Measurements from ENCODE around the gene MAN1A2.

Gene MAN1A2

GRCh38 chr1:117371441-117372151 is 4.3 kb downstream of the MAN1A2 start:
- POLR2A ChIA-PET: no interaction called here
- CTCF ChIA-PET: interaction anchor here (0.6 kb wide), 1 partner anchor 20 kb away, joined by 5 read pairs; no protein-coding TSS in a partner anchor

DNA sequence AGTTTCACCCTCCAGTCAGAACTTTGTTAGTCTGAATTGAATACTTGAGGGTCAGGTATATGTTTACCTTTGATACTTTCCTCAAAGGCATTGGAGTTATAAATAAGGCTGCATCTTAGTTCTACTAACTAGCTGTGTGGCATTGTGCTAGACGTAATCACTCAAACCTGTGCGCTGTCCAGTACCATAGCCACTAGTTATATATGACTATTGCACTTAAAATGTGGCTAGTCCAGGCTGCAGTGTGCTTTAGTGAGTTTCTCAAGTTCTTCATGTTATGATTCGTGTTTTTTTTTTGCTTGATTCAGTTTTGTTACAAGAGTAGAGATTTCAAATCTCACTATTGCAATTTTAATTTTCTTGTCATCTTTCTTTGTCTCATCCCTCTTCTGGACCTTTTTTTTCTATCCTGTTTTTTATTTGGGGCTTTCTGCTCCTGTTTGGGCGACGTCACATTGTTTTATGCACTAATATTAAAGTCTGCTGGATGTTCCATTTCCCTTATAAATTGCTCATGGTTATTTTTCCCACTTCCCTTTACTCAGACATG is 5.7 kb downstream of the MAN1A2 start:
- Histone ChIP-seq H3K27ac (ENCODE audit: extremely low read depth, low read depth, low read length) (no peak overlapping the region), H3K4me1 (ENCODE audit: control insufficient read depth, insufficient read depth, low read length) (0 out of 2 replicates have a peak, but pooled peaks cover 3% of the 10 kb centered on the region), H3K4me3 (ENCODE audit: low read depth, low read length) (no peak overlapping the region), H3K36me3 (ENCODE audit: control insufficient read depth in 2 of 2, insufficient read depth in 1 of 2, low read length in 2 of 2) (no peaks in the 10 kb centered on the region), H3K9me3 (ENCODE audit: control insufficient read depth, insufficient read depth, low read depth, low read length) (no peaks in the 10 kb centered on the region)
- CTCF ChIA-PET: no interaction called here
- TF ChIP-seq REST (tag by site-specific recombination; IDR thresholded peaks at IDR 0.05): peak; percentile 76
- peak; percentile 88; the same call in 1 of the 2 replicates for TF ChIP-seq MZF1 (tag by site-specific recombination; IDR thresholded peaks at IDR 0.05; ENCODE audit: borderline replicate concordance)
- no peak for TF ChIP-seq BCL11A (tag by site-specific recombination; IDR thresholded peaks at IDR 0.05; ENCODE audit: low read depth)
- TF ChIP-seq ZNF121 (tag by site-specific recombination; IDR thresholded peaks at IDR 0.05): no peak
- TF ChIP-seq SETDB1 (IDR thresholded peaks at IDR 0.05; ENCODE audit: insufficient read length, low read length): peak; percentile 56
- POLR2A ChIA-PET: no interaction called here

More at GRCh38 chr1:117371441-117372151, 4.3 kb downstream of the MAN1A2 start:
- no peak for TF ChIP-seq ZEB2 (tag by site-specific recombination; IDR thresholded peaks at IDR 0.05)
- TF ChIP-seq YY2 (tag by site-specific recombination; IDR thresholded peaks at IDR 0.05): no peak
- no peak for TF ChIP-seq ZNF792 (tag by site-specific recombination; IDR thresholded peaks at IDR 0.05)
- TF ChIP-seq, protein P1, sequence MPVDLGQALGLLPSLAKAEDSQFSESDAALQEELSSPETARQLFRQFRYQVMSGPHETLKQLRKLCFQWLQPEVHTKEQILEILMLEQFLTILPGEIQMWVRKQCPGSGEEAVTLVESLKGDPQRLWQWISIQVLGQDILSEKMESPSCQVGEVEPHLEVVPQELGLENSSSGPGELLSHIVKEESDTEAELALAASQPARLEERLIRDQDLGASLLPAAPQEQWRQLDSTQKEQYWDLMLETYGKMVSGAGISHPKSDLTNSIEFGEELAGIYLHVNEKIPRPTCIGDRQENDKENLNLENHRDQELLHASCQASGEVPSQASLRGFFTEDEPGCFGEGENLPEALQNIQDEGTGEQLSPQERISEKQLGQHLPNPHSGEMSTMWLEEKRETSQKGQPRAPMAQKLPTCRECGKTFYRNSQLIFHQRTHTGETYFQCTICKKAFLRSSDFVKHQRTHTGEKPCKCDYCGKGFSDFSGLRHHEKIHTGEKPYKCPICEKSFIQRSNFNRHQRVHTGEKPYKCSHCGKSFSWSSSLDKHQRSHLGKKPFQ (tag by site-specific recombination; IDR thresholded peaks at IDR 0.05): peak; percentile 46; the same call in 1 of the 2 replicates
- no peak for TF ChIP-seq ZNF677 (tag by site-specific recombination; IDR thresholded peaks at IDR 0.05)
- no peak for TF ChIP-seq ZNF280D (tag by site-specific recombination; IDR thresholded peaks at IDR 0.05)
- no peak for TF ChIP-seq ZNF175 (tag by site-specific recombination; IDR thresholded peaks at IDR 0.05)
- no peak for TF ChIP-seq RBAK (tag by site-specific recombination; IDR thresholded peaks at IDR 0.05)
- no peaks in the 10 kb centered on the region for H3K36me3 ChIP-seq (ENCODE audit: control insufficient read depth in 2 of 2, insufficient read depth in 1 of 2, low read length in 2 of 2)
- H3K9me3 ChIP-seq (ENCODE audit: control insufficient read depth, insufficient read depth, low read depth, low read length): no peaks in the 10 kb centered on the region
- no peak overlapping the region for H3K4me3 ChIP-seq (ENCODE audit: low read depth, low read length)
- 0 out of 2 replicates have a peak, but pooled peaks cover 3% of the 10 kb centered on the region for H3K4me1 ChIP-seq (ENCODE audit: control insufficient read depth, insufficient read depth, low read length)
- no peak overlapping the region for H3K27ac ChIP-seq (ENCODE audit: extremely low read depth, low read depth, low read length)
